Activated CD8-positive, alpha-beta T cell treated with anti-CD3 and anti-CD28 coated beads, Interleukin-2, amount 10 ng/mL, durations not matched to agents 7 days and 5 days (primary cell): ENCODE results near the gene NRCAM. TPM values are rescaled to one million over a fixed set of nuclear protein-coding genes. Genes with fewer than 3 reads are reported as not detected.
"Not testable (repeated sequence)": the region's sequence is repeated elsewhere in the genome, so short reads cannot be mapped to it uniquely, and the experiment has no call there.

ENCODE experiments used
- ATAC-seq: fragments of 150-1000 bp; cut with Tn5 transposase; one replicate; pipeline ENCODE4 v1.10.0; 2021; ENCODE audit warnings: moderate library complexity
- CTCF ChIA-PET: fragments of 350-600 bp; sonication (Branson Sonifier 250); formaldehyde crosslinking; loops from one replicate; lab custom pipeline; 2021; ENCODE audit warnings: antibody characterized with exemption; lab: Charles Lee
- POLR2A ChIA-PET: fragments of 350-600 bp; sonication (Branson Sonifier 250); formaldehyde crosslinking; loops from one replicate; lab custom pipeline; 2021; ENCODE audit warnings: antibody characterized with exemption; lab: Charles Lee
- DNase-seq: peaks from one replicate; pipeline ENCODE4 v3.0.0-alpha.2; 2020
- H3K27ac Mint-ChIP-seq: one replicate; pipeline ENCODE4 v1.8.0; 2021; ENCODE audit warnings: mild to moderate bottlenecking, mixed read lengths
- H3K27me3 Mint-ChIP-seq: one replicate; pipeline ENCODE4 v1.8.0; 2021; ENCODE audit warnings: low read depth, mixed read lengths
- H3K36me3 Mint-ChIP-seq: one replicate; pipeline ENCODE4 v1.8.0; 2021; ENCODE audit warnings: low read depth, mixed read lengths
- H3K4me1 Mint-ChIP-seq: one replicate; pipeline ENCODE4 v1.8.0; 2021; ENCODE audit warnings: low read depth, mixed read lengths
- H3K4me3 Mint-ChIP-seq: one replicate; pipeline ENCODE4 v1.8.0; 2021; ENCODE audit warnings: mild to moderate bottlenecking, mixed read lengths
- H3K9me3 Mint-ChIP-seq: one replicate; pipeline ENCODE4 v1.8.0; 2022; ENCODE audit warnings: mixed read lengths; ENCODE audit not compliant: insufficient read depth
- total RNA-seq, 2 experiments: library from RNA; stranded (reverse); gene quantifications; one replicate each; pipeline ENCODE4 v1.2.3, GENCODE V29; 2021

Gene NRCAM
- total RNA-seq, result under 1 TPM; 0.05 to 0.47 TPM

DNA sequence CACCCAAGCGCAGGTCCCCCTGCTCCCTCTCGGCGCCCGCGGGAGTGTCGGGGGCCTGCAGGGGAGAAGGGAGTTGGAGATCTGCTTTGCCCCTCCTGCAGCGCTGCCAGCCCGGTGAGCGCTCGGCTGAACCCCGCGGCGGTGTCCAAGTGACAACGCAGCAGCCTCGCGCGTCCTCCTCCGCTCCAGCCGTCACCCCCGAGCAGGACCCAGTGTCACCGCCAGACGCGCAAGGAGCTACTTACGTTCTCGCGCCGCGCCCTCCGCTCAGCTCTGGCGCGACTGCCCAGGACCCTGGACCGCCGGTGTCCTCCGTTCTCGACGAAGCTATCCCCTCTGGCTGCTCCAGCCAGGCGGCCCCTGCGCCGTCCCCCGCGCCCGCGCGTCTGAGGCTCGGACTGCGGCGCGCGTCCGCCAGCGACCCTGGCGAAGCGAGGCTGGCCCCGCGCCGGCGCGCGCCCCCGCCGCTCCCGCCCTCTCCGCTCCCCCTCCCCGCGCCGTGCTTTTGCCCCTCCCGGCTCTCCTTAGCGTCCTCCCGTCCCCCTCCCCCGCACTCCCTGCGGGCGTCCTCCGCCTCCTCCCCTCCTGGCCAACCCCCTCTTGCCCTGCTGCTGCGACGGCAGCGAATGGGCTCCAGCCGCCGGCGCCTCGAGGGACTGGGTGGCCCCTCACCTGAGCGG, at the start of gene NRCAM:
NRCAM (minus strand) TSS at position 439 of the 680 bp plus-strand sequence. CDS start 216,372 bp downstream, outside the sequence.
- Mint-ChIP-seq H3K27me3 (peaks cover 58% of the 10 kb centered on the region), H3K9me3 (no peaks in the 10 kb centered on the region), H3K36me3 (no peaks in the 10 kb centered on the region), H3K4me3 (peak within 1 kb of the TSS; percentile 68), H3K4me1 (peaks cover 15% of the 10 kb centered on the region), H3K27ac (no peak within 1 kb of the TSS)
- POLR2A ChIA-PET, result interaction anchor here (0.6 kb wide), 1 partner anchor 50 kb away, joined by 3 read pairs; no protein-coding TSS in a partner anchor
- CTCF ChIA-PET, result interaction anchor here (0.8 to 1.9 kb wide), 3 partner anchors 9 to 41 kb away, joined by 4 to 12 read pairs (median 4); no protein-coding TSS in a partner anchor
- peak; percentile 45 for DNase-seq
- ATAC-seq, result peak; percentile 62

DNA sequence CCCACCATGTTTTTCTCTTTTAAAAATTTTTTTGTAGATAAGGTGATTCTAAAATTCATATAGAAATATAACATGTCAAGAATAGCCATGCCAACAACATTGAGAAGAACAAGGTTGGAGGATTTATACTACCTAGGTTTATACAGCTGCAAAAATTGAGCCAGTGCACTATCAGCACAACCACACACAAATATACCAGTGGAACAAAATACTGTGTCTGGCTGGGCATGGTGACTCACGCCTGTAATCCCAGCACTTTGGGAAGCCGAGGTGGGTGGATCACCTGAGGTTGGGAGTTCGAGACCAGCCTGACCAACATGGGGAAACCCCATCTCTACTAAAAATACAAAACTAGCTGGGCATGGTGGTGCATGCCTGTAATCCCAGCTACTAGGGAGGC, 48.3 kb upstream of the NRCAM start:
- H3K4me1 Mint-ChIP-seq, CTCF ChIA-PET, H3K27me3 Mint-ChIP-seq, H3K27ac Mint-ChIP-seq, DNase-seq, H3K4me3 Mint-ChIP-seq, ATAC-seq, H3K9me3 Mint-ChIP-seq, POLR2A ChIA-PET: not testable (repeated sequence)
- peaks cover 17% of the 10 kb centered on the region for H3K36me3 Mint-ChIP-seq

DNA sequence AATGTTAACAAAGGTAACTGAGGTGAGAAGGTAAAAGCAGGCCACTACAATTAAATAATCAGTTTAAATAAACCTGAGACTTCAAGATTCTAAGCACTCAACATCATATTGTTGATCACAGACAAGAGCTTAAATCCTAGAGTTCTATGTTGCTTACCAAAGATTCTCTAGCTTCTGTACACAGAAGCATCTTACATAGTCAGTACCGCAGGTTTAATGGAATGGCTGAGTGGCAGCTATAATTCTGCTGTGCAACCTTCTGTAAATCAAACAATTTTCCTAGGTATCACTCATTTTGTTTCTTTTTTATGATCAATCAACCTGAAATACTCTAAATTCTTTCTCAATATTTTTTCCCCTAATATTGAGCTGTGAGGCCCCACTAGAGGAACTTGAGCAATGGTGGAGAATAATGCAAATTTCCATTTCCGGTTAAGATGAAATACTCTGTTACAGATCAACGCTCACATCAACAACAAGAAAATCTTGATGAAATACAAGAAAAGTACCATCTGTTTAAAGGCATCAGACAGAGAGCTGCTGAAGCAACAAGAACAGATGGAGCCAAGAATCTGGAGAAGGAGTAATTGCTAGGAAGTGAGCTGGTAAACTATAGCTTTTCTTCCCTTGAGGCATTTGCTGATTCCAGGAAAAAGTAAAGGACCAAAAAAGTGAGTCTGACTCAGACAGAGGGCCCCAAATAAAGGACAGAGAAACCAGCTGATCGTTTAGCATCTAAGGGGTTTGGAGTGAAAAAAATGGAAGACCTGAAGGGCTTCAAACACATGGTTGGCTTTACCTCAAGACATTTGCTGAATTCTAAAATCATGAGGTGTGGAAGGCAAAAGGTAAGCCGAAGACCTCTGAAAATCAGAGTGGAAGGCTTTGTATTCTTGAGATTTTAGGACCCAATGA, 47.1 kb upstream of the NRCAM start:
- H3K36me3 Mint-ChIP-seq, result peaks cover 17% of the 10 kb centered on the region
- peaks cover 4% of the 10 kb centered on the region for H3K9me3 Mint-ChIP-seq
- no peak overlapping the region for H3K4me3 Mint-ChIP-seq
- no peaks in the 10 kb centered on the region for H3K4me1 Mint-ChIP-seq
- no peak for ATAC-seq
- POLR2A ChIA-PET, result no interaction called here
- H3K27me3 Mint-ChIP-seq, result no peaks in the 10 kb centered on the region
- CTCF ChIA-PET, result interaction anchor here (1.1 to 1.3 kb wide), 3 partner anchors 9 to 43 kb away, joined by 3 to 5 read pairs (median 3); no protein-coding TSS in a partner anchor
- no peak overlapping the region for H3K27ac Mint-ChIP-seq
- no peak for DNase-seq

DNA sequence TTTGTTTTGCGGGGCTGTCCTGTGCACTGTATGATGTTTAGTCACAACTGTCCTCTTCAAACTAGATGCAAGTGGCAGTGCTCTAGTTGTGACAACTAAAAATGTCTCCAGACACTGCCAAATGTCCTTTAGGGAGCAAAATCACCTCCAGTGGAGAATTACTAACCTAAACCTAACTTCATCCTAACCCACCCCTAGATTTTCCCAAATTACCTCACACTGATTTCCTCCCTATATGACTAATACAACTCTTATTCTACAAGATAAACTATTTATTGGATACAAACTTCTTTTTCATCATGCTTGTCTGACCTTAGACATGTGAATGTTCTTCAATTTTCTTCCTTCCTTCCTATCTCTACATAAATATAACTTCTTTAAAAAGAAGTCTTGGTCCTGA, 43.3 kb upstream of the NRCAM start:
- H3K9me3 Mint-ChIP-seq, result no peaks in the 10 kb centered on the region
- POLR2A ChIA-PET, result no interaction called here
- DNase-seq, result no peak
- no peak overlapping the region for H3K4me3 Mint-ChIP-seq
- H3K27me3 Mint-ChIP-seq, result no peaks in the 10 kb centered on the region
- CTCF ChIA-PET, result interaction anchor here (1.1 to 3.1 kb wide), 4 partner anchors 47 to 386 kb away, joined by 3 to 12 read pairs (median 6); no protein-coding TSS in a partner anchor
- H3K4me1 Mint-ChIP-seq, result no peaks in the 10 kb centered on the region
- ATAC-seq, result no peak
- H3K36me3 Mint-ChIP-seq, result peaks cover 9% of the 10 kb centered on the region
- H3K27ac Mint-ChIP-seq, result no peak overlapping the region

DNA sequence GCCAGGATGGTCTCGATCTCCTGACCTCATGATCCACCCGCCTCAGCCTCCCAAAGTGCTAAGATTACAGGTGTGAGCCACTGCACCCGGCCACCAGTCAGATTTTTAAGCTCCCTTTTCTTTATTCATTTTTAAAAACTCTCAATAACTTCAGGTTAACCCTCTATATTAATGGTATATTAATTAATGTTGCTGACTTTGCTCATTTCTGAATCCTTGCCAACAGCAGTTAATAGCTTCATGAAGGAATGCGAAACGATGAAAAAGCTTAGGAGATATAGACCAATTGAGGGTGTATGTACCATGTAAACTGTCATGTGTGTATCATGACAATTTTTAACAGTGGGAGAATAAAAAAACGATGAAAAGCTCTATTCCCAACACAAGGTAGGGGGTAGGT, 42.2 kb upstream of the NRCAM start:
- no peak overlapping the region for H3K4me3 Mint-ChIP-seq
- no peaks in the 10 kb centered on the region for H3K9me3 Mint-ChIP-seq
- no peak for DNase-seq
- H3K27ac Mint-ChIP-seq, result no peak overlapping the region
- ChIA-PET CTCF (interaction anchor here (0.7 to 3.1 kb wide), 7 partner anchors 15 to 385 kb away, joined by 3 to 22 read pairs (median 8); no protein-coding TSS in a partner anchor), POLR2A (no interaction called here)
- no peaks in the 10 kb centered on the region for H3K4me1 Mint-ChIP-seq
- H3K36me3 Mint-ChIP-seq, result peaks cover 11% of the 10 kb centered on the region
- ATAC-seq, result no peak
- no peaks in the 10 kb centered on the region for H3K27me3 Mint-ChIP-seq

DNA sequence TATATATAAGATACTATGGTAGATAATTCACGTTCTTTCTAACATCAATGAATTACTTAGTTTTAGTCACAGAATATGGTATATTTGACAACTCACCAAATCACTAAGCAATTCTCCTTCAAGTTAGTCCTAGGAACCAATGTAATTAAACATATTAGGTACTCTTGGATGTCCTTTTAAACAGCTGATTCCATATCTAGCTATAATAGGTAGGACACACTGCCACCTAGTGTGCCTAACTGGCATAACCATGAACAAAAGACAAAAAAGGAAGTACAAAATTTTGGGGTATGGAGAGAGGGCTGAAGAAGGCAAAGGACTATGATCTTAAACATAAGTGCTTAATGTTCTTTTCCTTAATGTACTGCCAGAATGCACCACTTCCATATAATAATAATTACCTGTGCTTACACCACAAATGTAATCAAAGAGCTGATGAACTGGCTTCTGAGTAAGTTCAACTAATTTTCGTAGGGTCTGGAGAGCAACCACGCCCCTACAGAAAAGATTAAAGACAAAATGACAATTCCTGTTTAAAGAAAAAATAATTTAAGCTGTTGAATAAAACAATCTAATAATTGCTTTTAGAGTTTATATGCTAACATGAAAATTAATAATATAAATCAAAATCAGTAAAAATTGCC, 41.0 kb upstream of the NRCAM start:
- Mint-ChIP-seq H3K9me3 (no peaks in the 10 kb centered on the region), H3K36me3 (peaks cover 9% of the 10 kb centered on the region), H3K27ac (no peak overlapping the region), H3K27me3 (no peaks in the 10 kb centered on the region), H3K4me3 (no peak overlapping the region), H3K4me1 (no peaks in the 10 kb centered on the region)
- ATAC-seq (peak; percentile 44), DNase-seq (peak; percentile 68)
- ChIA-PET CTCF (interaction anchor here (0.7 to 3.1 kb wide), 28 partner anchors 10 to 384 kb away, joined by 3 to 39 read pairs (median 5); partner anchors contain the start of genes DNAJB9, NRCAM, PNPLA8 and THAP5), POLR2A (no interaction called here)

DNA sequence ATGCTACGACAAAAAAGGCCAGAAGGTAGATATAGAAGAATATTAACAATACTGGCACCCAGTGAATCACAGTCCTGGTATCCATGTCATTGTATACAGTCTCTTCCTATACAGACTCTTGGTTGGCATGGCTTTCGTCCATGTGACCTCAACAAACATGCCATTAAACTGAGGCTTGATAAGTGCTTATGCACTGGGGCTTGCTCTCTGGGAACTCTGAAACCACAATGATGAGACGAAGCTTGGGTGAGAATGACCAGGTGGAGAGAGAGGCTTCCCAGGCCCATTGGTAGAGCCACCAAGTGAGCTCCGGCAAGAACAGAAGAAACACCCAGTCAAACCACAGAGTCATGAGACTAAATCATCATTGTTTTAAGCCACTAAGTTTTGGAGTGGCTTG, 36.5 kb upstream of the NRCAM start:
- ChIA-PET CTCF (no interaction called here), POLR2A (no interaction called here)
- Mint-ChIP-seq H3K4me3 (no peak overlapping the region), H3K27ac (no peak overlapping the region), H3K36me3 (peaks cover 3% of the 10 kb centered on the region), H3K27me3 (no peaks in the 10 kb centered on the region), H3K4me1 (no peaks in the 10 kb centered on the region), H3K9me3 (no peaks in the 10 kb centered on the region)
- DNase-seq, result no peak
- no peak for ATAC-seq

DNA sequence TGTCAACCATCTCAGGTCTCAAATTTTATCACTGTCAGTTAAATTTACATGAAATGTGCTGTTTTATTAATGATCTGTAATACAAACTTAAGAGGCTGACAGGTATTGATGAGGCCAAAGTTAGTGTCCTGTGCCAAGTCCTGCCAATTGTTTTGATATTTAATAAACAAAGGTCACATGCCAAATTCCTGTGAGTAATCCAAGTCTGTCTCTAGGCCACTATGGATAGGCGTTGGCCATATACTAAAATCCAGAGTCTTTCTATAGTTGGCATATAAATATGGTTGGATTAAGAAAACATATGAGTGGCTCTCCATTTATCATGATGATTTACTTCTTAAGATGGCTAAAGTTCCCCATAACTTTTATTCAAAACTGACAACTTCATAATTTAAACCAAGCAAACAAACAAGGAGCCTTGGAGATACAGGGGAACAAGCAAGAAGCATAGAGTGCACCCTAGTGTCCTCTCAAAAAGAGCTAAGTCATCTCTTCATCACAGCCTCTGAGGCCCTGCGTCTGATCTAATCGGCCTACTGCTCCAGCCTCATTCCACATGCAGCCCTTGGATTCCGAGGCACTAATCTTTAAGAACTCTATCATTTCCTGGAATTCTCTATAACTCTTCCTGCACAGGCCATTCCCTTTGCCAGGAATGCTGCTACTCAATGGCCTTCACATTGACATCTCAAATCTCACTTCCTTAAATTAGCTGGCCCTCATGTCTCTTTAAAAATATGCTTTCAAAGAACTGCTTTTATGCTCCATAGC, 32.7 kb upstream of the NRCAM start:
- CTCF ChIA-PET, result no interaction called here
- H3K4me1 Mint-ChIP-seq, result no peaks in the 10 kb centered on the region
- no peak overlapping the region for H3K27ac Mint-ChIP-seq
- no peak overlapping the region for H3K4me3 Mint-ChIP-seq
- DNase-seq (no peak), ATAC-seq (no peak)
- peaks cover 2% of the 10 kb centered on the region for H3K36me3 Mint-ChIP-seq
- H3K9me3 Mint-ChIP-seq, result no peaks in the 10 kb centered on the region
- POLR2A ChIA-PET, result no interaction called here
- H3K27me3 Mint-ChIP-seq, result no peaks in the 10 kb centered on the region

DNA sequence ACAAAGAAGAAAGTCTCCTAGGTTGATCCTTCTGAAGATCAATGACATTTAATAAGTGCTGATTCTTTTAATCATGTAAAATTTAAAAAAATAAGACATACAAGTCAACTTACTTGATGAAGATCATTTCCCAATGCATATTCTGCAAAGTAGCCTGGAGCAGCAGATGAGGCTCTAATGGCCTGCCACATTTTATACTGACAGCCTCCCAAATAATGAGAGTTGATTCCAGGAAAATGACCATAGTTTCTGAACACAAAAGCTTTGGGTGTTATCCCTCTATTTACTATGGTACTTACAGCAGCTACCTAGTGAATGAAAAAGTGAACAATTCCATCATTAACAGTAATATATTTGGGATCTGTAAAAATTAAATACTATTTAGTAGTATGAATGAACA, 31.4 kb upstream of the NRCAM start:
- ChIA-PET POLR2A (no interaction called here), CTCF (interaction anchor here (0.6 kb wide), 1 partner anchor 318 kb away, joined by 3 read pairs; no protein-coding TSS in a partner anchor)
- no peak for ATAC-seq
- no peak overlapping the region for H3K4me3 Mint-ChIP-seq
- H3K4me1 Mint-ChIP-seq, result no peaks in the 10 kb centered on the region
- DNase-seq, result no peak
- H3K27me3 Mint-ChIP-seq, result no peaks in the 10 kb centered on the region
- H3K27ac Mint-ChIP-seq, result no peak overlapping the region
- H3K36me3 Mint-ChIP-seq, result peaks cover 2% of the 10 kb centered on the region
- no peaks in the 10 kb centered on the region for H3K9me3 Mint-ChIP-seq

DNA sequence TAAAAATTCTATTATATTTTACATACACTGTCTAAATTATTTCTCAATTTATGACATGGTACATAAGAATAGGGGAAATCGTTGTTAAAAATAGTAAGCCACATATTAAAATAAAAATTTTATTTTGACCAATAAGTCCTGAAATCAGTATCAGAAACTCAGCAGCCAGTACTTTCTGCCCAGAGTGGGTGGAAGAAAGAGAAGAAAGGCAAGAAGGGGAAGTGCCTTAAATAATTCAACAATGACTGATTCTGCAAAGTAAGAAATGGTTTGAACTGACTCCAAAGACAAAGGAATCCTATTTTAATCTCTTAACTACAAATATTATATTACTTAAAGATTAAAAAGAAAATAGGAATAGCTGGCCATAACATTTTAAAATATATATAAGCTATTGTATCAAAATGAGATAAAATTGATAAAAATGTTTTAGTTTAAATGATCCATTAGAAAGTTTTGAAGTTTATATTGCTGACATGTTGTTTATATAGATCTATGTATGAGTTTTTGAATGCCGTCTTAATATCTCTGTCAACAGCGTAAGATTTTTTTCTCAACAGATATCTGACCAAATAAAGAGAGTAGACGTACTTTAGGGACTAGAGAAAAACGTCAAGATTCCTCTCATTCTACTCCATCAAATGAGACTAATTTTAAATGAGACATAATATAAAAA, 30.2 kb upstream of the NRCAM start:
- ChIA-PET POLR2A (no interaction called here), CTCF (interaction anchor here (1.0 to 1.1 kb wide), 2 partner anchors 11 to 34 kb away, joined by 3 to 4 read pairs; no protein-coding TSS in a partner anchor)
- Mint-ChIP-seq H3K4me3 (no peak overlapping the region), H3K36me3 (peaks cover 2% of the 10 kb centered on the region), H3K4me1 (no peaks in the 10 kb centered on the region), H3K27me3 (no peaks in the 10 kb centered on the region), H3K9me3 (no peaks in the 10 kb centered on the region), H3K27ac (no peak overlapping the region)
- ATAC-seq (no peak), DNase-seq (no peak)
